Right ventricle myocardium inferior (tissue), 1 donor: ENCODE measurements around the gene MYEOV. TPM values are rescaled to one million over a fixed set of nuclear protein-coding genes. Genes with fewer than 3 reads are reported as not detected.

ENCODE experiments used
- total RNA-seq: library from RNA; stranded (reverse); fragmentation: NEBNext Ultra II Directional; extraction: Animal tissue kit (Norgen Biotek cat#: 25700); gene quantifications from one replicate; pipeline ENCODE4 v1.2.1, GENCODE V29; 2021
- donor health status: DM: no; HTN: yes; CAD: no; lungs with severe emphysema.

MYEOV gene
- total RNA-seq, 1 donor from 2014 or later = not detected

Other genes starting within 250 kb of the MYEOV start
- 9.1 TPM for gene TPCN2, start 245.2 kb upstream of the MYEOV start, total RNA-seq
- gene SMIM38, start 138.2 kb upstream of the MYEOV start, total RNA-seq = 0.11 TPM
- 0.08 TPM for gene LINC01488, start 187.5 kb downstream of the MYEOV start, total RNA-seq